Vagina (tissue), 2 donors: ENCODE measurements around the gene DENND1A. TPM values are rescaled to one million over a fixed set of nuclear protein-coding genes. Genes with fewer than 3 reads are reported as not detected.

Source experiments
- DNase-seq, 2 donors: peaks; one replicate each; pipeline ENCODE4 v3.0.0-alpha.2; 2017; ENCODE audit errors: extremely low spot score in 2 of 2
- H3K27ac ChIP-seq: fragments of 200-600 bp; sonication (generic); one replicate; pipeline ENCODE4 v1.5.1; 2019
- H3K27me3 ChIP-seq: fragments of 200-600 bp; sonication (generic); one replicate; pipeline ENCODE4 v1.5.1; 2019
- H3K36me3 ChIP-seq, 2 donors: fragments of 200-600 bp; sonication (generic); one replicate each; pipeline ENCODE4 v1.5.1; 2017 to 2019
- H3K4me1 ChIP-seq: fragments of 200-600 bp; sonication (generic); one replicate; pipeline ENCODE4 v1.5.1; 2019
- H3K4me3 ChIP-seq, 2 donors: fragments of 200-600 bp; sonication (generic); 1 replicate in 1 of 2; 2 replicates in 1 of 2; pipeline ENCODE4 v1.5.1; 2016 to 2019
- H3K9me3 ChIP-seq: fragments of 200-600 bp; sonication (generic); one replicate; pipeline ENCODE4 v1.5.1; 2019
- POLR2A ChIP-seq, 2 donors: fragments of 450-650 bp; IDR thresholded peaks; one replicate each; pipeline ENCODE4 v1.6.1; 2017; ENCODE audit warnings: antibody characterized with exemption in 2 of 2, mild to moderate bottlenecking in 2 of 2, moderate library complexity in 2 of 2
- POLR2AphosphoS5 ChIP-seq, 2 donors: sonication (generic); formaldehyde crosslinking; IDR thresholded peaks; one replicate each; pipeline ENCODE4 v1.9.0; 2017; ENCODE audit warnings: antibody characterized with exemption in 2 of 2, mild to moderate bottlenecking in 2 of 2, low read depth in 1 of 2; ENCODE audit not compliant: insufficient read depth in 1 of 2
- intact Hi-C: fragments of 100-400 bp; cut with DNase I; formaldehyde crosslinking; loops from one replicate; pipeline ENCODE4 v1.15.1; 2023
- total RNA-seq: library from RNA; depleted of rRNA; stranded (reverse); fragments of >200 nt; gene quantifications from one replicate; pipeline ENCODE4 v1.2.3, GENCODE V29; 2016
- TF ChIP-seq, protein P1 (sequence below), 3 experiments: fragments of 450-650 bp in 2 of 3; fragments of 200-600 bp in 1 of 3; sonication (generic) in 1 of 3; IDR thresholded peaks; one replicate each; pipeline ENCODE4 v1.5.1; 2017 to 2019; ENCODE audit warnings: antibody characterized with exemption in 3 of 3, mild to moderate bottlenecking in 2 of 3, moderate library complexity in 2 of 3

The DENND1A gene
- total RNA-seq, 1 donor from 2014 or later = 20.4 TPM

- H3K9me3 ChIP-seq = no peaks in the 10 kb centered on the region
- no peak for DNase-seq
- no peaks in the 10 kb centered on the region for H3K4me1 ChIP-seq
- intact Hi-C loops = loop anchor here (10.0 kb wide), 1 partner anchor 503 kb away; no protein-coding TSS in a partner anchor
- H3K27me3 ChIP-seq = no peaks in the 10 kb centered on the region
- no peak for TF ChIP-seq POLR2A (IDR thresholded peaks at IDR 0.05)
- TF ChIP-seq, protein P1, sequence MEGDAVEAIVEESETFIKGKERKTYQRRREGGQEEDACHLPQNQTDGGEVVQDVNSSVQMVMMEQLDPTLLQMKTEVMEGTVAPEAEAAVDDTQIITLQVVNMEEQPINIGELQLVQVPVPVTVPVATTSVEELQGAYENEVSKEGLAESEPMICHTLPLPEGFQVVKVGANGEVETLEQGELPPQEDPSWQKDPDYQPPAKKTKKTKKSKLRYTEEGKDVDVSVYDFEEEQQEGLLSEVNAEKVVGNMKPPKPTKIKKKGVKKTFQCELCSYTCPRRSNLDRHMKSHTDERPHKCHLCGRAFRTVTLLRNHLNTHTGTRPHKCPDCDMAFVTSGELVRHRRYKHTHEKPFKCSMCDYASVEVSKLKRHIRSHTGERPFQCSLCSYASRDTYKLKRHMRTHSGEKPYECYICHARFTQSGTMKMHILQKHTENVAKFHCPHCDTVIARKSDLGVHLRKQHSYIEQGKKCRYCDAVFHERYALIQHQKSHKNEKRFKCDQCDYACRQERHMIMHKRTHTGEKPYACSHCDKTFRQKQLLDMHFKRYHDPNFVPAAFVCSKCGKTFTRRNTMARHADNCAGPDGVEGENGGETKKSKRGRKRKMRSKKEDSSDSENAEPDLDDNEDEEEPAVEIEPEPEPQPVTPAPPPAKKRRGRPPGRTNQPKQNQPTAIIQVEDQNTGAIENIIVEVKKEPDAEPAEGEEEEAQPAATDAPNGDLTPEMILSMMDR (IDR thresholded peaks at IDR 0.05) = no peak
- TF ChIP-seq POLR2AphosphoS5 (IDR thresholded peaks at IDR 0.05; ENCODE audit: insufficient read depth in 1 of 2, low read depth in 1 of 2) = no peak
- H3K36me3 ChIP-seq = no peaks in the 10 kb centered on the region
- no peak overlapping the region for H3K27ac ChIP-seq
- no peak overlapping the region for H3K4me3 ChIP-seq
These were observed 388.5 kb downstream of the DENND1A start for GRCh38 chr9:123541411-123541810.

GRCh38 chr9:123540457-123540856 lies 389.5 kb downstream of the DENND1A start:
- Histone ChIP-seq H3K4me3 (no peak overlapping the region), H3K27ac (no peak overlapping the region), H3K36me3 (no peaks in the 10 kb centered on the region), H3K4me1 (no peaks in the 10 kb centered on the region), H3K27me3 (no peaks in the 10 kb centered on the region), H3K9me3 (no peaks in the 10 kb centered on the region)
- intact Hi-C loops = loop anchor here (10.0 kb wide), 1 partner anchor 504 kb away; no protein-coding TSS in a partner anchor
- DNase-seq = no peak
- no peak for TF ChIP-seq POLR2A (IDR thresholded peaks at IDR 0.05)
- no peak for TF ChIP-seq POLR2AphosphoS5 (IDR thresholded peaks at IDR 0.05; ENCODE audit: insufficient read depth in 1 of 2, low read depth in 1 of 2)
- TF ChIP-seq, protein P1 (IDR thresholded peaks at IDR 0.05) = no peak

DNA sequence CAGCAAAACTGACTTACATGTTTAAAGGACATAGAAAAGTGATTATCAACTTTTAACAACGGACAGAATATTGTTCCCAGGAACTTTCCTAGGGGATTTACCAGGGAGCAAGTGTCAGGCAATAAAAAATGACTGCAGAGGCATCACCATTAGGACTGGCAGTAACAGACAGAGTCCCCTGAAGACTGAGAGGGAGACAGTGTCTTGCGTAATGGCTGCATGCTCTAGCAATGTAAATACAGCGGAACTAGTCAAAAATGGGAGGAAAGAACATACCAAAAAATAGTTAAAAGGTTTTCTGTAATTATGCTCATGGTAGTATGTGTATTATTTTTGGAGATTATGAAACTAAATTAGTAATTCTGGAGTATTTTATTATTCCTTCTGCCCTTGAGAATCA lies 392.1 kb downstream of the DENND1A start:
- H3K4me1 ChIP-seq = no peaks in the 10 kb centered on the region
- H3K4me3 ChIP-seq = no peak overlapping the region
- H3K9me3 ChIP-seq = no peaks in the 10 kb centered on the region
- no peaks in the 10 kb centered on the region for H3K36me3 ChIP-seq
- intact Hi-C loops = no loop called here
- no peaks in the 10 kb centered on the region for H3K27me3 ChIP-seq
- H3K27ac ChIP-seq = no peak overlapping the region
- DNase-seq = no peak
- TF ChIP-seq, protein P1 (IDR thresholded peaks at IDR 0.05) = no peak
- no peak for TF ChIP-seq POLR2AphosphoS5 (IDR thresholded peaks at IDR 0.05; ENCODE audit: insufficient read depth in 1 of 2, low read depth in 1 of 2)
- no peak for TF ChIP-seq POLR2A (IDR thresholded peaks at IDR 0.05)

GRCh38 chr9:123536455-123536868 lies 393.5 kb downstream of the DENND1A start:
- TF ChIP-seq, protein P1 (IDR thresholded peaks at IDR 0.05) = no peak
- TF ChIP-seq POLR2AphosphoS5 (IDR thresholded peaks at IDR 0.05; ENCODE audit: insufficient read depth in 1 of 2, low read depth in 1 of 2) = no peak
- no peak for TF ChIP-seq POLR2A (IDR thresholded peaks at IDR 0.05)
- Histone ChIP-seq H3K9me3 (no peaks in the 10 kb centered on the region), H3K36me3 (no peaks in the 10 kb centered on the region), H3K27me3 (no peaks in the 10 kb centered on the region), H3K4me1 (no peaks in the 10 kb centered on the region), H3K27ac (no peak overlapping the region), H3K4me3 (no peak overlapping the region)
- intact Hi-C loops = no loop called here
- no peak for DNase-seq

- no peak overlapping the region for H3K4me3 ChIP-seq
- H3K9me3 ChIP-seq = no peaks in the 10 kb centered on the region
- no peaks in the 10 kb centered on the region for H3K4me1 ChIP-seq
- TF ChIP-seq, protein P1 (IDR thresholded peaks at IDR 0.05) = no peak
- TF ChIP-seq POLR2A (IDR thresholded peaks at IDR 0.05) (no peak), POLR2AphosphoS5 (IDR thresholded peaks at IDR 0.05; ENCODE audit: insufficient read depth in 1 of 2, low read depth in 1 of 2) (no peak)
- intact Hi-C loops = no loop called here
- H3K27me3 ChIP-seq = no peaks in the 10 kb centered on the region
- H3K36me3 ChIP-seq = no peaks in the 10 kb centered on the region
- no peak overlapping the region for H3K27ac ChIP-seq
- no peak for DNase-seq
These were observed 395.6 kb downstream of the DENND1A start for GRCh38 chr9:123534336-123534735.
